GM19025 (cell line): ENCODE results near the gene SCD.

Experiments used
- ATAC-seq: cut with Tn5 transposase; IDR thresholded peaks from one replicate; pipeline ENCODE4 v1.9.1; 2021; ENCODE audit warnings: mild to moderate bottlenecking, low read depth, moderate library complexity; ENCODE audit not compliant: unreplicated experiment

SCD gene

DNA sequence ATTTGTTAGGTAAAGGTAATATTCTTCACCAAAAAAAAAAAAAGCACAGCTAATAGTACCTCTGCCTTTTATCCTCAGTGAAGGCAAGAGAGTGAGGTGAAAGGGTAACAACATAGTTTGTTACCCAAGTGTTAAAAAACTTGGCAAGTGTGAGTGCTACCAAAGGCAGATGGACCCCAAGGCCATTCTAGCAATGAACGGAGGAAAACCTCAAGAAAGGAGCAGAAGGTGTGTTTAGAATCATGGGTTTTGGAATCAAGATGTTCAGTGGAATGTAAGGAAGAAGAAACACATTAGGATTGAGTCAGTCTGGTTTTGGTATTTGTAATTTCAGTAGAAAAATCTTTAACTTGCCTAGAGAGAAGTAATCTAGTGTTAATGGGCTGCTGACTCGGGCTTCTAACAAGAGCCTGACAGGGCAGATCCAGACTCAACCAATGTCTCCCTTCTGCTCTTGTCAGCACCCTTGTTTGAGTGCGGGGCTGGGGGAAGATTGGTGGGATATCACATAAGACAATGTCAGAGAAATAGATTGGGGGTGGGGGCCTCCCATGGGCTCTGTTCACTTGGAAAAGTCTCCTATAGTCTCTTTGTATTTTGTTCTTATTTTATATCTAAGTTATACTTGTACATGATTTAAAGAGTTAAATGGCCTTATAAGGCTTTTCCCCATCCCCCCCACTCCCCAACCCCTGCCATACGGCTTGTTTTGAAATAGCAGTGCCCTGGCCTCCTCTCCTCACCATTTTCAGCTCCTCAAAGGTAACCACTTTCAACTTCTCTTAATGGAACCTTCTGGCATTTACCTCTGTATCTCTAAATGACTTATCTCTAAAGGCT lies 44.4 kb downstream of the SCD start:
- ATAC-seq: no peak

DNA sequence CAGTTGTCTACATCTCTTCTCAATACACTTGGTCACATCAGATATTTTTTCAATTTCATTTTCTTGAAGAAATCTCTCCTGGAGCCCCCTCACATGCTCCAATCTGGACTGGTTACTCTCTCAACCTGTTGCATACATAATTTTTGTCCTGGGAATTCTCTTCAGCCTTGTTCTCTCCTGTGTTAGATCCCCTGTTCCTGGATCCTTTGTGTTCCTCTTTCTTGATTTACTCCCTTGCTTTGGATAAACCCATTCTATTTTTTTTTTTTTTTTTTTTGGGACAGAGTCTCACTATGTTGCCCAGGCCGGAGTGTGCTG lies 45.6 kb downstream of the SCD start:
- no peak for ATAC-seq

DNA sequence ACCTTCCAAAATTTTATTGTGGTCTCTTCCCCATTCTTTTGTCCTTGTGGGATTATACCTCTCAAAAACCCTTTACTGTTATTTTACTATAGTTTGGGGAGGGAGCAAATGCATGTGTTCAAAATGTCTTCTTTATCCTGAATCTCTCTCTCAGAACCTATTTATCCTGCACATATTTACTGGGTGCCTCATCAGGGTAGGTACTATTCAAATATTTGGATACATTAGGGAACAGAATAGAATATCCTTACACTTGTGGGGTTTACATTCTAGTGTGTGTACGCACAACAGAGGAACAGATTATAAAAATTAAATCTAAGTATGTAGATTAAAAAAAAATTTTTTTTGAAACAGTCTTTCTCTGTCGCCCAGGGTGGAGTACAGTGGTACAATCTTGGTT lies 48.6 kb downstream of the SCD start:
- no peak for ATAC-seq

- ATAC-seq: no peak
Observed at GRCh38 chr10:100396605-100397004, 49.6 kb downstream of the SCD start.

DNA sequence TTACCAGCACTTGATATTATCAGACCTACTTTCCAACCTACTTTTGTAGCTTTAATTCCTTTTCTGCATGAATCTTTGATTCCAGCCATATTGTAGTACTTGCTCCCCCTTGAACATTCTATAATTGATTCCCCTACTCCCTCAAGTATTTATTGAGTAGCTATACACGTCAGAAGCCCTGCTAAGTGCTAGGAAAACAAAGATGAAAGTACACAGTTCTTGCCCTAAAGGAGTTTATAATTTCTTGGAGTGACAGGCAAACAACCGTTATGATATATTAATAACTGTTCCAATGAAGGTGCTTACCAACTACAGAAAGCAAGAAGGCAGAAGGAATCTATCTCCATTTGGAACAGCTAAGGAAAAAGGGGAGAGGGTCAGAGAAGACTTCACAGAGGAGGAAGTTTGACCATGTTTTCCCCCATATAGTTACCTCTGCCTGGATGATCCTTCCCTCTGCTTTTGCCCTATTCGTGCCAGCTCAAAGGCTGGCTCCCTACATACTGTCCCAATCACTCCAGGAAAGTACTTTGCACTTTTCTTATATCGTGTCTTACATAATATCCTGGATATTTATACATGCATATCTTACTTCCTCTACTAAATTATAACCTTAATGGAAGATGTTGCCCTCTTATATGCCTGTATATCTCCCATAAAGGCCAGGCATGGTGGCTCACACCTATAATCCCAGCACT lies 54.7 kb downstream of the SCD start:
- ATAC-seq: no peak

DNA sequence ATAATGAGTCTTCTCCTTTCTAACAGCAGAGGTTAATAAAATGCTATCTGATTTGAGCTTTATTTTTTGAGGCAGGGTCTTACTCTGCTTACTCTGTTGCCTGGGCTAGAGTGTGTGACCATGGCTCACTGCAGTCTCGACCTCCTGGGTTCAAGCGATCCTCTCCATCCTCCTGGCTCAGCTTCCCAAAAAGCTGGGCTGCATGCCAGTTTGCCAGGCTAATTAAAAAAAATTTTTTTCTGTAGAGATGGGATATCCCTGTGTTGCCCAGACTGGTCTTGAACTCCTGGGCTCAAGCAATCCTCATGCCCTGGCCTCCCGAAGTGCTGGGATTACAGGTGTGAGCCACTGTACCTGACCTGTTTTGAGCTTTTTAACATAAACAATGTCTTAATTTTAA lies 56.7 kb downstream of the SCD start:
- no peak for ATAC-seq

DNA sequence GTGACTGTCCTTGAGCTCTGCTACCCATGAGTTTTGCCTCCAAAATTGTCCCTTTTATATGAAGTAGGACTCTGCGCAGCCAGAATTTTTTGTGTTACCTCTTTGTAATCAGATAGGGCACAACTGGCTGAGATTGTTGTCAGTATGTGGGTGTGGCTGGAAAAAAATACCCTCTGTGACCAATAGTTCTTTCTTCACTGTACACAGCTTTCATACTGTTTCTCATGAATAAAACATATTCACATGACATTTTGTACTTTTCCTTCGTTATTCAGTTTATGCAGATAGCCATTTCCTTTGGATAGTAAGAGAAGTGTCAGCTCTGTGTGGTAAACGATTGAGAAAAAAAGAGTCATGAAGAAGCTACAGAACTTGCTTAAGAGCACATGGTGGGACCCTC lies 66.1 kb downstream of the SCD start:
- ATAC-seq: no peak
